ENCODE results near the gene KRTAP5-11. TPM values are rescaled to one million over a fixed set of nuclear protein-coding genes. Genes with fewer than 3 reads are reported as not detected.
"Not testable (repeated sequence)": the region's sequence is repeated elsewhere in the genome, so short reads cannot be mapped to it uniquely, and the experiment has no call there.

Gene KRTAP5-11
- total RNA-seq, 1 donor from 2014 or later, result not detected

DNA sequence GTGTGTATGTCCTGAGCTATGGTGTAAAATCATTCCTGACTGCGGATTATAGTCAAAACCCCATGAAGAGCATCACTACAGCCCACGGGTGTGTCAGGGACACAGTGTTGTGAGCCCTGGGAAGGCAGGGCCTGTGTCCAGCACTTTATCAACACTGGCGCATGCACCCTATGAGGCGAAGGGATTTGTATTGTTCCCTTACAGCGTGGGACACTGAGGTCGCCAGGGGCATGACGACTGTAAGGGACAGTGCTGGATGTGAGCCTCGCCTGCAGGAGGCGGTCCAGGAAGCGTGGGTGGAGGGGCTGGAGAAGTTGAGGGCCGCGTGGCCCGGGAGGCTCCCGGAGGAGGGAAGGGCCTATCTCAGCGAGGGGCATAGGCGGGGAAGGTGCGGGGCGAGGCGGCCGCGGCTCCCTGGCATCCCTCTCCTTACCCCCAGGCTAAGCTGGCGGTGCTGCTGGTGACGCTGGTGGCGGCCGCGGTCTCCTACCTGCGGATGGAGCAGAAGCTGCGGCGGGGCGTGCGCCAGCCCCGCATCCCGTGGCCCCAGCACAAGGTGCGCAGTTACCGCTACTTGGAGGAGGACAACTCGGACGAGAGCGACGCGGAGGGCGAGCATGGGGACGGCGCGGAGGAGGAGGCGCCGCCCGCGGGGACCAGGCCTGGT lies 24.3 kb upstream of the KRTAP5-11 start:
- not testable (repeated sequence) for H3K36me3 ChIP-seq; H3K27ac ChIP-seq; H3K9me3 ChIP-seq (ENCODE audit: low read depth); H3F3A ChIP-seq (ENCODE audit: low read depth); H3K4me1 ChIP-seq; H3K9ac ChIP-seq; H3K36me3 Mint-ChIP-seq; H3K9me3 Mint-ChIP-seq; H3K4me1 Mint-ChIP-seq; H4K20me1 ChIP-seq (ENCODE audit: low read depth); H3K27ac Mint-ChIP-seq; H3K79me2 ChIP-seq (ENCODE audit: low read depth)
- Histone ChIP-seq H3K4me2 (peak overlapping the region; percentile 91), H3K4me3 (peak overlapping the region; percentile 54), H3K27me3 (peaks cover 83% of the 10 kb centered on the region), H2AFZ (replicated peaks) (peak overlapping the region; percentile 97)
- Mint-ChIP-seq H3K4me3 (peak overlapping the region; percentile 80), H3K27me3 (ENCODE audit: insufficient read depth, low read depth) (peaks cover 34% of the 10 kb centered on the region)
- TF ChIP-seq EZH2 (IDR thresholded peaks at IDR 0.05) (peak; percentile 27), EZH2phosphoT487 (IDR thresholded peaks at IDR 0.05) (peak; percentile 19)
- TF ChIP-seq, protein P1, sequence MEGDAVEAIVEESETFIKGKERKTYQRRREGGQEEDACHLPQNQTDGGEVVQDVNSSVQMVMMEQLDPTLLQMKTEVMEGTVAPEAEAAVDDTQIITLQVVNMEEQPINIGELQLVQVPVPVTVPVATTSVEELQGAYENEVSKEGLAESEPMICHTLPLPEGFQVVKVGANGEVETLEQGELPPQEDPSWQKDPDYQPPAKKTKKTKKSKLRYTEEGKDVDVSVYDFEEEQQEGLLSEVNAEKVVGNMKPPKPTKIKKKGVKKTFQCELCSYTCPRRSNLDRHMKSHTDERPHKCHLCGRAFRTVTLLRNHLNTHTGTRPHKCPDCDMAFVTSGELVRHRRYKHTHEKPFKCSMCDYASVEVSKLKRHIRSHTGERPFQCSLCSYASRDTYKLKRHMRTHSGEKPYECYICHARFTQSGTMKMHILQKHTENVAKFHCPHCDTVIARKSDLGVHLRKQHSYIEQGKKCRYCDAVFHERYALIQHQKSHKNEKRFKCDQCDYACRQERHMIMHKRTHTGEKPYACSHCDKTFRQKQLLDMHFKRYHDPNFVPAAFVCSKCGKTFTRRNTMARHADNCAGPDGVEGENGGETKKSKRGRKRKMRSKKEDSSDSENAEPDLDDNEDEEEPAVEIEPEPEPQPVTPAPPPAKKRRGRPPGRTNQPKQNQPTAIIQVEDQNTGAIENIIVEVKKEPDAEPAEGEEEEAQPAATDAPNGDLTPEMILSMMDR (IDR thresholded peaks at IDR 0.05), result peak; percentile 16
- peak; percentile 35 for DNase-seq (ENCODE audit: low spot score)

DNA sequence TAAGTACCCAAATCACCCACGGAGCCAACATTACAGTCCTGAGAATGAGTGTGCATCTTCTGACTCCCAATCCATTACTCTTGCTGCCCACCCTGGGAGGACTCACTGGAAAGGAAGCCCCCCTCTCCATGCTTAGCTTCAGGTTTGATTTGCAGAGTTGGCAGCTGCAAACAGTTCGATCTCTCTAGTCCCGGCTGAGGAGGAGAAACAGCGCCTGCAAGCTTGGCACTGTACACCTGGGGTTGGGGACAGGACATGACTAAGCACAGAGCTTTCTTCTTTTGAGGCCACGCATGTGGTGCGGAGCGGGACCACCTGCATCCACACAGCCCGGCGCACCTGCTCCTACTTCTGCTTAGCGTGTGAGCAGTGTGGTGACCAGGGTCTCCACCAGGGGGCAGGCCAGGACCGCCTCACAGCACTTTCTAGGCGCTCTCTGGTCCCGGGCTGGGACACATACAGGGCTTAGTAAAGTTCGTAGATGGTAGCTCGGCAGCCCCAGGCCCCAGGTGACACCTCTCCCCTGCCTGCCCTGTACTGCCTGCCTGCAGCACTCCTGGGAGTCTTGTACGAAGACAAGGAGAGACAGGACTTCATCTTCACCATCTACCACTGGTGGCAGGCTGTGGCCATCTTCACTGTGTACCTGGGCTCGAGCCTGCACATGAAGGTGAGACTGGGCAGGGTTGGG lies 22.3 kb upstream of the KRTAP5-11 start:
- not testable (repeated sequence) for H3K36me3 Mint-ChIP-seq; H3K36me3 ChIP-seq; H3K4me1 Mint-ChIP-seq; H3K9ac ChIP-seq; H3K27ac ChIP-seq; H3K4me2 ChIP-seq; H3K9me3 Mint-ChIP-seq; H3K27ac Mint-ChIP-seq; H3K4me3 Mint-ChIP-seq; H3K79me2 ChIP-seq (ENCODE audit: low read depth); H3K9me3 ChIP-seq (ENCODE audit: low read depth); H3K4me1 ChIP-seq; H2AFZ ChIP-seq (replicated peaks); DNase-seq (ENCODE audit: low spot score); H4K20me1 ChIP-seq (ENCODE audit: low read depth); H3K4me3 ChIP-seq; H3F3A ChIP-seq (ENCODE audit: low read depth)
- TF ChIP-seq, protein P1 (IDR thresholded peaks at IDR 0.05), result peak; percentile 56
- H3K27me3 Mint-ChIP-seq (ENCODE audit: insufficient read depth, low read depth), result peaks cover 33% of the 10 kb centered on the region
- peaks cover 74% of the 10 kb centered on the region for H3K27me3 ChIP-seq

DNA sequence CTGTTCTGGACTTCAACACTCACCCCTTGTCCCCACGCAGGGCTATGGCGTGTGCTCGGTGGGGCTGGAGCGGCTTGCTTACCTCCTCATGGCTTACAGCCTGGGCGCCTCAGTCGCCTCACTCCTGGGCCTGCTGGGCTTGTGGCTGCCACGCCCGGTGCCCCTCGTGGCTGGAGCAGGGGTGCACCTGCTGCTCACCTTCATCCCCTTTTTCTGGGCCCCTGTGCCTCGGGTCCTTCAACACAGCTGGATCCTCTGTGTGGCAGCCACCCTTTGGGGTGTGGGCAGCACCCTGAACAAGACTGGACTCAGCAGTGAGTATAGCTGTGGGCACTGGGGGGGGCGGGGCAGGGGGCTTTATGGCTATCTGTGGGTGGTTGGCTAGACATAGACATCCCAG lies 20.5 kb upstream of the KRTAP5-11 start:
- not testable (repeated sequence) for H4K20me1 ChIP-seq (ENCODE audit: low read depth); H2AFZ ChIP-seq (replicated peaks); H3K36me3 Mint-ChIP-seq; H3K4me1 Mint-ChIP-seq; DNase-seq (ENCODE audit: low spot score); H3K9ac ChIP-seq; H3K4me3 ChIP-seq; H3K4me1 ChIP-seq; H3K4me2 ChIP-seq; H3K9me3 ChIP-seq (ENCODE audit: low read depth); H3K9me3 Mint-ChIP-seq; H3K27ac Mint-ChIP-seq; H3F3A ChIP-seq (ENCODE audit: low read depth); H3K27ac ChIP-seq; H3K4me3 Mint-ChIP-seq; H3K79me2 ChIP-seq (ENCODE audit: low read depth); H3K36me3 ChIP-seq
- peaks cover 57% of the 10 kb centered on the region for H3K27me3 ChIP-seq
- peaks cover 27% of the 10 kb centered on the region for H3K27me3 Mint-ChIP-seq (ENCODE audit: insufficient read depth, low read depth)

DNA sequence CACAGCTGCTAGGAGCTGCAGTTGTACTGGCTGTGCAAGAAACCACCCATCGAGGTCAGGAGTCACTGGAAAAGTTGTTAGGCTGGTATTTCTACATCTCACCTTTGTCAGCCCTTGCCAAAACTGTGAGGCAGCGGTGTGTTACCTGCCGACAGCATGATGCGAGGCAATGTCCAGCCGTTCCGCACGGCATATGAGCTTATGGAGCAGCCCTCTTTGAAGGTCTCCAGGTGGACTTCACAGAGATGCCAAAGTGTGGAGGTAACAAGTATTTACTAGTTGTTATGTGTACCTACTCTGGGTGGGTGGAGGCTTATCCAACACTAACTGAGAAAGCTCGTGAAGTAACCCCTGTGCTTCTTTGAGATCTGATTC lies 6.9 kb upstream of the KRTAP5-11 start:
- not testable (repeated sequence) for H3K27ac ChIP-seq; H3K27me3 Mint-ChIP-seq (ENCODE audit: insufficient read depth, low read depth); H4K20me1 ChIP-seq (ENCODE audit: low read depth); H3K4me1 Mint-ChIP-seq; H3K9ac ChIP-seq; H3K4me3 ChIP-seq; H3K36me3 Mint-ChIP-seq; H3K27me3 ChIP-seq; H3K4me1 ChIP-seq; H3K27ac Mint-ChIP-seq; H3K9me3 ChIP-seq (ENCODE audit: low read depth); H3K4me2 ChIP-seq; H2AFZ ChIP-seq (replicated peaks); H3K9me3 Mint-ChIP-seq; H3K79me2 ChIP-seq (ENCODE audit: low read depth); H3K4me3 Mint-ChIP-seq; DNase-seq (ENCODE audit: low spot score); H3F3A ChIP-seq (ENCODE audit: low read depth); H3K36me3 ChIP-seq

Data from neural progenitor cell (in vitro differentiated cells).